Effector CD4-positive, alpha-beta T cell (primary cell): ENCODE measurements around the gene UXT.

Experiments used
- DNase-seq: peaks from one replicate; pipeline ENCODE4 v3.0.0-alpha.2; 2020

Gene UXT

DNA sequence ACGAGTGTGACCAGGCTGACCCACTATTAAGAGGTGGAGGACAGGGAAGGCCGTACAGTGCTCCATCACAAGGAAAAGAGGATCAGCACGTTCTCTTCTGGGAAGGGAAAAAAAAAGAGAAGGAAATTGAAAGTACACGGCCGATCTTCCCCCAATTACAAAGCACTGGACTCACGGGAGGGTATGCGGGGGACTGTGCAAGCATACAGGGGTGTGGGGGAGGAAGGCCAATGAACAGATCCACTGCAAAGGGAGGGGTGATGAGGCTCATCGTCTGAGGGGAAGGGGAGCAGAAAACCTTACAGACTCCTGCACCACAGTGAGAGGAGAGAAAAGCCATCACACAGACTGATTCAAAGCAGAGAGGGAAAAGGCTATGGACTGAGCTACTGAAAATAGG lies 9.7 kb downstream of the UXT start:
- DNase-seq = no peak

DNA sequence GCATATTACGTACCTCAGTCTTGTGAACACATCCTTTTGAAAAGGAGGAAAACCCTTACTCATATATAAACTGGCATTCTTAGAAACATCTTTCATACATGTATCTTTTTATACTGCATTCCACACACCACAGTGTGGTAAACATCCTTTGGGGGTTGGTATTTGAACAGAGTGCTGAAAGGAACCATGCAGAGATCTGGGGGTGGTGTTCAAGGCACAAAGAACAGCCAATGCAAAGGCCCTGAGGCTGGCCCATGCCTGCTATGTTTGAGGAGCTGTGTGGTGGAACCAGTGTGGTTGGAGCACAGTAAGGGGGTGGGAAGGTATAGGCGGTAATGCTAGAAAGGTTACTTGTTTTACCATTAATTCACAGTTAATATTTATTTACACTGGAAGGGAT lies 10.6 kb downstream of the UXT start:
- no peak for DNase-seq

DNA sequence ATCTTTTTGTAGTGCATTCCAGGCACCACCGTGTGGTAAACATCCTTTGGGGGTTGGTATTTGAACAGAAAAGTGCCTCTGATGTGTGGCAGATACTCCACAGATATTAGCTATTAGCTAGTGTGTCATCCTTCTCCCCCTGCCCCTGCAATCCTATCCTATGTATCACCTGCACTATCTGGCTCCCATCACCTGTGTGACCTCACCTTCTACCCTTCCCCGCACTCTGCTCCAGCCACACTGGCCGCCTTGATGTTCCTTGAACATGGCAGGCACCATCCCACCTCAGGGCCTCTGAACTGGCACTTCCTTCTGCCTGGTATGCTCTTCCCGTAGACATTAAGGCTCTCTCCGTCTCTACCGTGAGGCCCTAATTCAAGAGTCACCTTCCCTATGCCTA lies 12.3 kb downstream of the UXT start:
- DNase-seq = no peak

DNA sequence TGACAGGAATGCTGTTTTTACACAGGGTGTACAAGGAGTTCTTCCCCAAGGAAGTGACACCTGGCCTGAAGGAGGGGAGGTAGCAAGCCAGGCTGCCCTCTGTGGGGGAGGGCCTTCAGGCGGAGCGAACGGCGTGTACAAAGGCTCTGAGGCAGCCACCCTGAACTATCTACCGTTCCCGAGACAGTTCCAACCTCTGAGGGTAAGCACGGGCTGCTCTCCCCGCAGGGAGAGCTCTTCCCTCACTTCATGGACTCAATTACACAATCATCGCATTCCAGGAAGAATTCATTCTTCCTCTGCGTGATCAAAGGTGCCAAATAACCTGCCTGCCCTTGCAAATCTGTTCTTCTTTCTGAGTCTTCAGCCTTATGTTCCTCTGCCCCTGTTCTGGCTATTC lies 13.4 kb downstream of the UXT start:
- no peak for DNase-seq

DNA sequence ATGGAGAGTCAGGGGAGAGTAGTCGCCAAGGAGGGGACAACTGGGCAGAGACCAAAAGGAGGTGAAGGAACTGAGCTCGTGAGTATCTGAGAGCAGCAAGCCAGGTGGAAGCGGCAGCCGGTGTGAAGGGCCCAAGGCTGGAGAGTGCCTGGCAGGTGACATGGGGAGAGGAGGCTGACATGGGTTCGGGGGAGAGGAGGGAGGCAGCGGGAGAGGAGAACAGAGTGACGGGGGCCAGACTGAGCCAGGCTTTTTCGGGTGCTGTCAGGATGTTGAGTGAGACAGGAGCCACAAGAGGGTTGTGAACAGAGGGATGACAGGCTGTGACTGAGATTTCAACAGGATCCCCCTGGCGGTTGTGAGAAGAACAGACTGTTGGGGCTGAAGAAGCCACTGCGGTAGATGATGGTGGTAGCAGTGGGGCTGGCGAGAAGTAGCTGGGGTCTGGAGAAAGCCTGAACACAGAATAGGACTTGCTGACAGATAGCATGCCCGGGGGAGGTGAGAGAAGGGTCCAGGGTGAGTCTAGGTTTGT lies 14.4 kb downstream of the UXT start:
- DNase-seq = no peak

DNA sequence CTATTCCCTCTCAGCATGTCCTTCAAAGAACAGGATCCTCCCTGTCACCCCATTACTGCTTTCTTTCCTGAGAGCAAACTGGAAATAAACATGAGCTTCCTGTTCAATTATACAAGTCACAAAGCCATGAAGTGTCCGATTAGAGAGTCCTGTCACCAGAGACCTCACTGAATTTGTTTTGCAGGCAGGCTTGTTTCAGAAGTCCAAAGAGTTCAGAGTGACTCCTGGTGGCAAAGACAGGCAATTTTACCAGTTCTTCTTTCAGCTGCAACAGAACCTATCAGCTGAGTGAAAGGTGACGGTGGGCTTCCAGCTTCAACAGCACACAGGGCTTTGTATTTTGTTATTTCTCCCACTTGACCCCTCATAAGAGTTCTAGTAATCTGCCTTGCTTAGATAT lies 15.1 kb downstream of the UXT start:
- no peak for DNase-seq

DNA sequence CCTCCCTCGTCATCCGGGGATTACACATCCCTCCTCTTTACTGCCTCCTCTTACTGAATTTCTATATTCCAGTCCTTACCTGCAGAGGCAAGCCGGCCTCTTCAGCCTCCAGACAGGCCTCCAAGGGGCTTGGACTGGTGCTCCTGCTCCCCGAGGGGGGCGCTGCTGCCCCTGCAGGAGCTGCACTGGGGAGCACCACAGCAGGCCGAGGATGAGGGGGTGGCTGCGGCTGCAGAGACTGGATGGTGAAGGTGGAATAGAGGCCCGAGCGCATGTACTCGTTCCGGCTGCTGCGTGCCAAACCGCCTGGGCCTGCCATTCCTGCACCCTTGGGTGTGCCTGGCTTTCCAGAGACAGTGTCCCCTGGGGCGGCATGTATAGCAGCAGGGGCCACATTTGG lies 20.2 kb downstream of the UXT start:
- DNase-seq = no peak

DNA sequence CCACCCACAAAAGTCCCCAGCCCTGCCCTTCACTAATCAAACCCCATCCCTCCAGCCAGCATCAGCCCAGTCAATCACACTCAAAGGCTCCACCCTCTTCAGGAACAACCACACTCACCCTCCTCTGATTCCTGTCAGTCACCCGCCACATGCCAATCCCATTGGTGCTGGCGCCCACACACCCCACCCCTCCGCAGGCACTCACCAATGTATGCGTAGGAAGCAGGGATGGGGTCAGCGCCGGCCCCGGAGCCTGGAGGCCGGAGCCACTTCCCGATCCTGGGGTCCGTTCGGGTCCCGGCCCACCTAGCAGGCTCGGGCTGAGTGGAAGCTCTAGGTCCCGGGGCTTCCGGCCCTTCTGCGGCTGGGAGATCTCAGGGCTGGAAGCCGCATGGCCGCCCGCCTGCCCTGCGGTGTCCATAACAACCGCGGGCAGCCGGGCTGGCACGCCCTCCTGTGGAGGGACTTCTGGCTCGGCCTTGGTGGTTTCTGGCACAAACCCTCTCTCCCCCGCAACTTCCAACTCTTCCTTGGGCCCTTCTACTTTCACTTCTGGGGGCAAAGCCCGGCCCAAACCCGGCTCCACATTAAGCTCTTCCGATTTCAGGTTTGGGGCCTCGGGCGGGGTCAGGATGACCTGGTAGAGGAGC lies 21.3 kb downstream of the UXT start:
- DNase-seq = no peak

DNA sequence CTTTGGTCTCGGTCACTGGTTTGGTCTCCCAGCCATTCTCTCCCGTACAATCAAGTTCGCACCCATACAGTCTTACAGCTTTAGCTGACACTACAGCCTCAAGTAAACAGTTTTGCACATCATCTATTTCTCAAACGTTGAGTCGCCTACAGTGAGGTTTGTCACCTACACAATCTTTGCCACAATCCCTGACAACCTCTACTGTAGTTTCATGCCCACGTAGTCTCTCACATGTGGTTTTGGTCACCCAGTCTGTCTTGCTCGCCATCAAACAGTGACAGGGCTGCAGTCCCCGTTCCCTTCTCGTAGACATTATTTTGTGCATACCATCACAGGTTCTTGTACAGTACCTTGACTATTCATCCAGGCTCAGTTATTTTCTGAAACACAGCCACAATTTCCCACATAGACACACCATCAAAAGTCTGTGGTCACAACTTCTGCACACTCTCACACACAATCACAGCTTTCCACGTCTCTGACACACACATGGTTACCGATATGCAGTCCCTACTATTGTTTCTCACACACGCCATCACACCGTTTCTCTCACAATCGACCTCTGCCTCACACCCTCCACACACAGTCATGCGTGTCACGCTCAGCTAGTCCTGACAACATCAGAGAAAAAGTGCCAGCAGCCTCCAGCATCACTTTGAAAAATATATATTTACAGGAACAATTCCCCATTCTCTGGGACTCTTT lies 24.0 kb downstream of the UXT start:
- DNase-seq = no peak

DNA sequence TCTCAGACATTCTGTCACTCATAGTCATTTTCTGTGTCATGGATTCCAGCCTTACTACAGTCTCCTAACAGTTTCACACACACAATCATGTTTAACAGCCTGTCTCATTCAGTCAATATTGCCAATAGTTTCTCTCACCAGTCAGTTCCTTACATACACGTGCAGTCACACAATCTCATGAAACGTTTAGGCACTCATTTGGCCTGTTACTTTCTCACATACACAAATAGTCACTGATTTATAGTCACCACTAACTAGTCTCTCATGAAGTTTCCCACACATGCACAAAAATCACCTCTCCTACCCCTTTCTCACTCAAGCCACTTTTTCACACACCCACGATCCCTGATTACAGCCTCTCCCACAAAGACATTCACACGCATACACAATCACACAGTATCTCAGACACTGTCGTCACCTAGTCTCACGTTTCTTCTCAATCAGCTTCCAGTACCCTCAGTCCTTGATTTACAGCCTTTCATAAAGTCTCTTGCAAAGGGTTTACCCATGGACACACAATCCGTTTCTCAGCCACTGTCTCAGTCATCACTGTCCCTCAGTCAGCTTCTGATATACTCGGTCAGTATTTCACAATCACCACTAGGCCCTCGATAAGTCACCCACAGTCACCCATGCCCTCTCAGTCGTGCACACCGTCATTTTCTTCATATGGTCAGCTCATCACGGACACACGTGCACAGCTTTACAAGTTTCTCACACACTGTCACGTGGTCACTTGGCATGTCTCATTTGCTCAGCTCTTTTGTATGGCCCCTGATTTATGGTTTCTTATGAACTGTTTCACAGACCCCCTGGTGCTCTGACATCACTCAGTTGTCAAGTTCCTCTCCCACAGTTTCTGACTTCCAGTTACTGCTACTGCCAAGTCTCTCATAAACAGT lies 25.0 kb downstream of the UXT start:
- DNase-seq = no peak

DNA sequence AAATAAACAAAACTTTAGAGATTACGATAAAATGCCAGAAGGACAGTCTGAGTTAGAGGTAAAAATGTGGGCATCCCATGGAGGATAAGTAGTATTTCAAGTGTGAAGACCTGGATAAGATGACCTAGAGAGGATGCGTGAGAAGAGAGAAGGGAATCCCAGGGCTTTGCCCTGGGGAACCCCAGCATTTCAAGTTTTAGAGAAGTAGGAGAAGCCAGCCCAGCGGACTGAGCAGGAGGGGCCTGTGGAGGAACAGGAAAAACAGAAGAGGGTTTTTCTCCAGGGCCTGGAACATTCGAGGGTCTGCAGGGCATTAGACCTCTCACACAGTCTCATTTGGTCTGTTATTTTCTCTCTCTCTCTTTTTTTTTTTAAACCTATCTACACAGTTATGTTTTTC lies 26.3 kb downstream of the UXT start:
- no peak for DNase-seq

DNA sequence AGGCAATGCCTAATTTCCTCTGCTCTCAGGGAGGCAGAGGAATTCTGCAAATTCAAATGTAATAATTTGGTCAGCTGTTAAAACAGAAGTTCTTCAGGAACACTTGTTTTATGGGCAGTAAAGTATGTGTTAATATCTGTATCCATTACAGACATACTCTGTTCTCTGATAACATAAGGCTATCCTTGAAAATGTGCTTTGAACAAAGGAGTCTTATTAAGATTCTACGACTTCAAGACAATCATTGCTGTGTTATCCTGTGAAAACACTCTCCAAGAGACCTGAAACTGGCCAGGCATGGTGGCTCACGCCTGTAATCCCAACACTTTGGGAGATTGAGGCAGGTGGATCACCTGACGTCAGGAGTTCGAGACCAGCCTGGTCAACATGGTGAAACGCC lies 27.3 kb downstream of the UXT start:
- no peak for DNase-seq

DNA sequence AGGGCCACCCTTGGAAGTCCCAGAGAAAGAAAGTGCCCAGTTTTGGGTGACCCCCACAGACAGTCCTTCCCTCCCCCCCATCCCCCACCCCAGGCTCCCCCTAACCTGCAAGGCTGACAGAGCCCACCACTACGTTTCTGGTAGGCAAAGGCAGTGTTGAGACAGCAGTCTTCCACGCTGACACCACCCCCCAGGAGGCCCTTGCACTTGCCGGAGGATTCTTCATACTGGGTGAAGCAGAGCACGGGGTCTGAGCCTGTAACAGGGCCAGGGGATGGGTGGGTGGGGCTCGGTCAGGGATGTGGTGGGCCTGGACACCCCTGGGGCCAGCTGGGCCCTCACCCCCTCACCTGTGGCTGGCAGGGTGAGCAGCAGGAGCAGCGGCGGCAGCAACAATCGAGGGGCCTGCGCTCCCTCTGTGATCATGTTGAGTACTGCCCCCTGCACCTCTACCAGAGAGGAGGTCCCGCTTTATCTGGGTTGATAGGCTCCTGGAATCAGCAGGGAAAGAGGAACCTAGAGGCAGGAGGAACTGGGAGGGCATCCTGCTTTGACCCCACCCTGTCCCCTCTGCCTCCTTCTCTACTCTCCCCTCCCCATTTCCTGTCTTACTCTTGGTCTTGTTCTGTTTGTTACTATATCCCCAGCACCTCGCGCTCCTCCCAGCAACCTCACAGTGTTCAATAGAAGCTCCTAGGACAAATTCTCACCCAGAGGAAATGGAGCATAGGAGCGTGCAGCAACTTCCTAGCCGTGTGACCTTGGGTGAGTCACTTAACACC lies 29.4 kb downstream of the UXT start, which contains the start of gene CFP:
CFP (minus strand) TSS at position 512 of the 782 bp plus-strand sequence; CDS start at position 426, 86 bp downstream.
- no peak for DNase-seq

DNA sequence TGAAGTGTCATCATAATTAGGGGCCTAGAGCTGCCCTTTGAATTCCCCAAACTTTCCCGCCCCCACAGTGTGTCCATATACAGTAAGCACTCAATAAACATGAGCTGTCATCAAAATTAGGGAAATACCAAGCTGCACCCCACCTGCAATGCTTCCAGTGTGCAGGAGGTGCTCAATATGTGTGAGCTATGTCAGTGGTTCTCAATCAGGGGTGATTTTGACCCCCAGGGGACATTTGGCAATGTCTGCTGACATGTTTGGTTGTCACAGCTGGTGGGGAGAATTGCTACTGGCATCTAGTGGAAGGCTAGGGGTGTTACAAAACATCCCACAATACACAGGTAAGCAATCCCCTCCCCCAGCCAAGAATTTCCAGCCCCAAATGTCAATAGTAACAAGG lies 30.0 kb downstream of the UXT start:
- no peak for DNase-seq

DNA sequence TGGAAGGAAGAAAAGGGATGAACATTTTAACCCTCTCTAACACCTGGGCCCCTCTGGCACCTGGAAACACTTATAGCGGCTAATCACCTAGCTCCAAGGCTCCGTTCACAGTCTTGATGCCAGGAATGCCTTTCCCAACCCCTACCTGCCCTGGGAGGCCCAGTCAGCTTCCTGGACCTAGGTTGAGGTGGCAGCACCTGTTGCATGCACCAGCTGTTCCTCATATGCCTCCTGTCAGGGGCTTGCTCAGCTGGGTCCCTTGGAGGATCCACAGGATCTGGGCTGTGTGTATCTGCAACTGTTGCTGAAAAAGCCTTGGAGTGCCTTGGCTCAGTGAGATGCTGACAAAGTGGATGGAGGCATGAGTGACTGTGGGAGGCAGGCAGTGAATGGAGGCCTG lies 33.6 kb downstream of the UXT start:
- DNase-seq = no peak

DNA sequence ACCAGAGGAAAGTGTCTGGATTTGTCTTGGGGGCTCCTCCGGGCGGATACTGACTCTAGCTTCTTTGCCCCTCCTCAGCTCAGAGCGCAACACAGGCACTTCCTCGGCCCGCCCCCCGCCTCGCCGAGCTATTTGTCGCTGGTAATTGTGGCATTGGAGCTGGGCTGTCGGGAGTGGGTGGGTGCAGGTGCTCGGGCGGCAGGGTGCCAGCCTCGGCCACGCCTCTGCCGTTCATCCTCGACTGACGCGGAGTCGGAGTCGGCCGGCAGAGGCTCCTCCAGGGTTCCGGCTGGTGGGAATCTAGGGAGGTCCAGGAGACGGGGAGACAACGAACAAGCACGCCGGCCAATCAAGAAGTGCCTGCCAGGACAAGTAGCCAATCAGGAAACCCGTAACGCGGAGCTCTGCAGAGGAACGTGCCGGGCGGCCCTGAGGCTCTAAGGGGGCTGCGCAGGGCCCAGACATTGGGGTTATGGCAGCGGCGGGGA lies 35.4 kb downstream of the UXT start:
- peak; percentile 27 for DNase-seq

DNA sequence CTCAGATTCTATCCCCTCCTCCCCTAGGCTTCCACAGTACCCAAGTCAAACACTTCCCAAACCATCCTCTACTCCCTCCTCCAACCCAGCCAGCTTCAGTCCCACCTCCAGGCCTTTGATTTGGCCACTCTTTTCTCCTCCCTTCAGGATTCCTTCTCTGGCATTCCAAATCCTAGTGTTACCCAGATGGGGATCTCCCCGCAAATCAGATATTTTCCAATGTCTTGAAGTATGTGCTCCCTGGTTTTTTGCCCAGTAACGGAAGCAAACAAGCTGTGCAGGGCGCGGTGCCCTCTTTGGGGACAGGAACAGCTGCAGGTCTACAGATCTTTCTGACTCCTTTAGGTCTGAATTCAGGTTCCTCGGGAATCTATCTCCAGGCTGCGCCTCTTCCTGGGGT lies 37.1 kb downstream of the UXT start:
- DNase-seq = no peak

DNA sequence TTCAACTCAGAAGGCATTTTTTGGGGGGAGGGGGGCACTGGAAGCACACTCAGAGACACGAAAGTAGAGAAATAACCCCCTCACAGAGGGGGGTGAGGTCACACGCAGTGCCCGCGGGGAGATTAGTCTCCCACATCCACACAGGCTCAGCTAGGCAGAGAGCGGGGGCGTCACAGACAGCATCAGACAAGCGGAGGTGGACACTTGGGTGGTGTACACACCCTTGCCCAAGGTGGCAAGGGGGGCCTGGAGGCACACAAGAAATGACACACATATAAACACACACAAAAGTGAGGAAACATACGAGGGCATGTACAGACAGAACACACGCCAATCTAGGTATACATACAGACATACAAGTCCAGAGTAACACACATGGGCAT lies 38.7 kb downstream of the UXT start:
- no peak for DNase-seq

DNA sequence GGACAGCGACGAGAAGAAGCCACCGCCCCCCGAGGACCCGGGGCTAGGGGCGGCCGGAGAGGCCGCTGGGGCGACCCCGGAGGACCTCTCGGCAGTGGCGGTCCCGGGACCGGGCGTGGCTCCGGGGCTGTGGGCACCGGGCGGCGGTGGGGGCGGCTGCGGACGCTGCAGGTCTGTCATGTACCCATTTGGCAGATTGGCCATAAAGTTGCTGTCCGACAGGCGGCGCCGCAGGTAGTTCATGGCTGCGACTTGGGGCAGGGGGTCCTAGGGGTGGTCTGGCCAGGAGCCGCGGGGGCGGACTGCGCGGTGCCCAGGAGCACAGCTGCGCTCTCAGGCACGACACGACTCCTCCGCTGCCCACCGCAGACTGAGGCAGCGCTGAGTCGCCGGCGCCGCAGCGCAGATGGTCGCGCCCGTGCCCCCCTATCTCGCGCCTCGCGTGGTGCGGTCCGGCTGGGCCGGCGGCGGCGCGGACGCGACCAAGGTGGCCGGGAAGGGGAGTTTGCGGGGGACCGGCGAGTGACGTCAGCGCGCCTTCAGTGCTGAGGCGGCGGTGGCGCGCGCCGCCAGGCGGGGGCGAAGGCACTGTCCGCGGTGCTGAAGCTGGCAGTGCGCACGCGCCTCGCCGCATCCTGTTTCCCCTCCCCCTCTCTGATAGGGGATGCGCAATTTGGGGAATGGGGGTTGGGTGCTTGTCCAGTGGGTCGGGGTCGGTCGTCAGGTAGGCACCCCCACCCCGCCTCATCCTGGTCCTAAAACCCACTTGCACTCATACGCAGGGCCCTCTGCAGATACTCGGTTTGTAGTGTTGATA lies 39.3 kb downstream of the UXT start, which contains the start of gene SYN1:
SYN1 (minus strand) TSS at position 372 of the 817 bp plus-strand sequence; CDS start at position 243, 129 bp downstream.
- DNase-seq = peak; percentile 69

DNA sequence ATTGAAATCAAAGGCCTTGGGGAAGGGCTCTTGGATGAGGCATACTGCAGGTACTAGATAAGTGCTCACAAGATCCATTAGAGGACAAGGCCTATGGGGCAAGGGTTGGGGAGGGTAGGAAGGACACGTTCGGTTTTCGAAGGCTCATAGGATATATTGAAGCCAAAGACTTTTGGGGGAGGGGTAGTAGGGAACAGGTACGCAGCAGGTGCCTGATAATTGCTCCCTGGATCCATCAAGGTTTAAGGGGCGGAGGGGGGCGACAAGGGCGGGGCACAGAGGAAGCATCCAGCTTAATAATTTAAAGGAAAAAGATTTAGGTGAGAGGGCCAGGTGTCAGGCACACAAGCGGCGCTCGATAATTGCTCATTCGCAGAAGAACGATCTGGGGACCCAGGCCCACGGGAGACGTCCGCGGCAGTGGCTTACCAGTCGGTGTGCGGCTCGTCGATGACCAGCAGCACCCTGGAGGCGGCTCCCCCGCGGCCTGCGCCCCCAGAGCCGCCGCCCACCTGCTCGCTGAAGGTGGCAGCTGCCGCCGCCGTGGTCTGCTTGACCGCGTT lies 40.0 kb downstream of the UXT start:
- DNase-seq = no peak

DNA sequence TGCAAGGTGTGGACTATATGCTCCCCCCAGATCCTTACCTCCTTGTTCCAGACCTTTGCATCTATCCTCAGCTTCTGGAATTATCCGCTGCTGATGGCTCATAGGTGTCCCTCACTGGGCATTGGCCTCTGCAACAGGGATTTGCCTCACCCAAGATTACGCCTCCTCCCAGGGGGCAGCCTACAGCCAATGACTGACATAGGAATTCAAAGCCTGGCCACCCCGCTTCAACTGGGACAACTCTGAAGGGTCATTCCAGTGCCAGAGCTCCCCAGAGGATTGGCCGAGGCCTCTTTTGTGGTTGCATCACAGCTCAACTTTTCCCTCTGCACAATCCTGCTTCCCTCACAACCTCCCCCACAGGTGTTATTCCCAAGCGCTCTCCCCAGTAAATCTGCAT lies 44.4 kb downstream of the UXT start:
- no peak for DNase-seq
